ENCODE measurements around the gene ERI2.
A peak's percentile ranks its signal among the peaks of the same experiment; 100 is the strongest.
"Not testable (repeated sequence)": the region's sequence is repeated elsewhere in the genome, so short reads cannot be mapped to it uniquely, and the experiment has no call there.

ERI2 gene

DNA sequence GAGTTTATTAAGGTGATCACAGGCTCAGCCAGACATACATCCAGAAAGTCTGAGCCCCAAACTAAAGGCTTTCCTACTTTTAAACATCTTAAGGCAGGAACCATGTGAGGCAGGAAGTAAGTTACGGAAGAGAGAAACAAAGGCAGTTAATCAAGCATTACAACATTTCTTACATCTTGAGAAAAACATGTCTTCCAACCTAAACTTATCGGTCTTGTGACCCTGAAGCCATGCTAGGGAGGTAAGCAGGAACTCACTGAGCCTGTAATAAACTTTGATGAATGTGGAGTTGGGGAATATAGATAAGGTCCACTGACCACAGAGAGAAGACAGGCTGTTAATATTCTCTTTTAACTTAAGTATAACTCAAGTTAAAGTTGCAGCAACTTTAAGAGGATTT is 45.9 kb downstream of the ERI2 start:
- no peak overlapping the region for H3K27ac ChIP-seq
- H3K4me2 ChIP-seq: peak overlapping the region; percentile 30
- H3K4me3 ChIP-seq: no peak overlapping the region
- peaks cover 8% of the 10 kb centered on the region for H3K4me1 ChIP-seq
- H3K9me3 ChIP-seq: peaks cover 23% of the 10 kb centered on the region
- no peak overlapping the region for H3K9ac ChIP-seq
- no peaks in the 10 kb centered on the region for H3K27me3 ChIP-seq
- no peak for TF ChIP-seq Cebpa-rat (IDR thresholded peaks at IDR 0.05)
- no peaks in the 10 kb centered on the region for H3K36me3 ChIP-seq
- H4K20me1 ChIP-seq: no peaks in the 10 kb centered on the region

DNA sequence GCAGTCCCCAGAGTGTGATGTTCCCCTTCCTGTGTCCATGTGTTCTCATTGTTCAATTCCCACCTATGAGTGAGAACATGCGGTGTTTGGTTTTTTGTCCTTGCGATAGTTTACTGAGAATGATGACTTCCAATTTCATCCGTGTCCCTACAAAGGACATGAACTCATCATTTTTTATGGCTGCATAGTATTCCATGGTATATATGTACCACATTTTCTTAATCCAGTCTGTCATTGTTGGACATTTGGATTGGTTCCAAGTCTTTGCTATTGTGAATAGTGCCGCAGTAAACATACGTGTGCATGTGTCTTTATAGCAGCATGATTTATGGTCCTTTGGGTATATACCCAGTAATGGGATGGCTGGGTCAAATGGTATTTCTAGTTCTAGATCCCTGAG is 50.5 kb downstream of the ERI2 start:
- not testable (repeated sequence) for H3K36me3 ChIP-seq, H3K27me3 ChIP-seq, H3K4me1 ChIP-seq, H3K4me2 ChIP-seq, H3K27ac ChIP-seq, H4K20me1 ChIP-seq, H3K4me3 ChIP-seq, H3K9me3 ChIP-seq, H3K9ac ChIP-seq

DNA sequence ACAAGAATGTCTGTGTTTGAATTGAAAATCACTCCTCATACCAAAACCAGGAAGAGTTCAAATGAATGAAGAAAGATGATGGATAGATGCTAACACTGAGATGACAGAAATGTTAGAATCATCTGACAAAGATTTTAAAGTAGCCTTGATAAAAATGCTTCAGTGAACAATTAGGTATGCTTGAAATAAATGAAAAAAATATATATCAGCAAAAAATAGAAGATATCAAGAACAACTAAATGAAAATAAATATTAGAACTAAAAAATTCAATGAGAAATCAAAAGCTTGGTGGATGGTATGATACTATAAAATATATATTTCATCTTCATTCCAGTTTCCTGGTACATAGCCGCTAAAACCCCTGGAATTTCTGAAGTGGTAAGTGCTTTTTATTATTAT is 51.0 kb downstream of the ERI2 start:
- Histone ChIP-seq H3K4me3 (no peak overlapping the region), H3K9me3 (no peaks in the 10 kb centered on the region), H3K4me2 (no peak overlapping the region), H3K9ac (no peak overlapping the region), H3K36me3 (no peaks in the 10 kb centered on the region), H4K20me1 (no peaks in the 10 kb centered on the region), H3K4me1 (peaks cover 3% of the 10 kb centered on the region), H3K27ac (no peak overlapping the region), H3K27me3 (no peaks in the 10 kb centered on the region)
- TF ChIP-seq Cebpa-rat (IDR thresholded peaks at IDR 0.05): no peak

DNA sequence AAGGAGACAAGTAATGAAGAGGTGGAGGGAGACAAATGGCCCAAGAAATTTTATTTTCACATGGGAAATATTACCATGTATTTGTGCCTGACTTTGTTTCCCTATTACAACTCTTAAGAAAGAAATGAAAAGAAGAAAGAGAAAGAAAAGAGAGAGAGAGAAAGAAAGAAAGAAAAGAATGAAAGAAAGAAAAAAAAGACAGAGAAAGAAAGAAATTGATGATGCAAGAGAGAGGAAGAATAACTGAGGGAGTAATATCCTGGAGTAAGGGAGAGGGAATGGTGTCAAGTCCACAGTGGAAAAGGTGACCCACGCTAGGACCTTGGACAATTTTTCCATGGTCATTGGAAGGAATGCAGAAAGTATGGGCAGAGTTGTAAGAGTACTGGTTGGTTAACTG is 52.5 kb downstream of the ERI2 start:
- Histone ChIP-seq H3K27ac (no peak overlapping the region), H3K4me2 (no peak overlapping the region), H3K27me3 (no peaks in the 10 kb centered on the region), H4K20me1 (no peaks in the 10 kb centered on the region), H3K4me1 (no peaks in the 10 kb centered on the region), H3K4me3 (no peak overlapping the region), H3K9ac (no peak overlapping the region), H3K36me3 (no peaks in the 10 kb centered on the region), H3K9me3 (0 out of 2 replicates have a peak, but pooled peaks cover under 1% of the 10 kb centered on the region)
- TF ChIP-seq Cebpa-rat (IDR thresholded peaks at IDR 0.05): no peak

DNA sequence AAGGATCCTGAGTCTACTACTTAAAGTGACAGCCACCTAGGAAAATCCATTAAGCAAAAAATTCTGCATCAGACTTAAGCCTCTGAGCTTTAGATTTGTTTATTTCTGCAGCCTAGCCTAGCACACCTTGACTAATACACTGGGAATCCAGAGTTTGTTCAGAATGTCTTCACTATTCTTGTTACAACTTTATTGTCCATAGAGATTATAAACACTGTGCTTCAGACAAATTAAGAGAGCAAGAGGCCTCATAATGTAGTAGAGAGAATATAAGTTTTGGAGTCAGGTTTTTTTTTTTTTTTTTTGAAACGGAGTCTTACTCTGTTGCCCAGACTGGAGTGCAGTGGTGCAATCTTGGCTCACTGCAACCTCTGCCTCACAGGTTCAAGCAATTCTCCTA is 55.7 kb downstream of the ERI2 start:
- H3K9ac ChIP-seq: no peak overlapping the region
- H3K27me3 ChIP-seq: no peaks in the 10 kb centered on the region
- TF ChIP-seq Cebpa-rat (IDR thresholded peaks at IDR 0.05): no peak
- H3K4me1 ChIP-seq: no peaks in the 10 kb centered on the region
- H4K20me1 ChIP-seq: no peaks in the 10 kb centered on the region
- no peak overlapping the region for H3K4me2 ChIP-seq
- no peak overlapping the region for H3K27ac ChIP-seq
- H3K4me3 ChIP-seq: no peak overlapping the region
- H3K36me3 ChIP-seq: no peaks in the 10 kb centered on the region
- H3K9me3 ChIP-seq: peaks cover 25% of the 10 kb centered on the region

- Histone ChIP-seq H3K4me1 (no peaks in the 10 kb centered on the region), H3K9ac (no peak overlapping the region), H4K20me1 (no peaks in the 10 kb centered on the region), H3K9me3 (peaks cover 25% of the 10 kb centered on the region), H3K36me3 (no peaks in the 10 kb centered on the region), H3K27ac (no peak overlapping the region), H3K27me3 (no peaks in the 10 kb centered on the region), H3K4me2 (no peak overlapping the region), H3K4me3 (no peak overlapping the region)
- no peak for TF ChIP-seq Cebpa-rat (IDR thresholded peaks at IDR 0.05)
These were observed 56.8 kb downstream of the ERI2 start for GRCh38 chr16:20749474-20749873.

DNA sequence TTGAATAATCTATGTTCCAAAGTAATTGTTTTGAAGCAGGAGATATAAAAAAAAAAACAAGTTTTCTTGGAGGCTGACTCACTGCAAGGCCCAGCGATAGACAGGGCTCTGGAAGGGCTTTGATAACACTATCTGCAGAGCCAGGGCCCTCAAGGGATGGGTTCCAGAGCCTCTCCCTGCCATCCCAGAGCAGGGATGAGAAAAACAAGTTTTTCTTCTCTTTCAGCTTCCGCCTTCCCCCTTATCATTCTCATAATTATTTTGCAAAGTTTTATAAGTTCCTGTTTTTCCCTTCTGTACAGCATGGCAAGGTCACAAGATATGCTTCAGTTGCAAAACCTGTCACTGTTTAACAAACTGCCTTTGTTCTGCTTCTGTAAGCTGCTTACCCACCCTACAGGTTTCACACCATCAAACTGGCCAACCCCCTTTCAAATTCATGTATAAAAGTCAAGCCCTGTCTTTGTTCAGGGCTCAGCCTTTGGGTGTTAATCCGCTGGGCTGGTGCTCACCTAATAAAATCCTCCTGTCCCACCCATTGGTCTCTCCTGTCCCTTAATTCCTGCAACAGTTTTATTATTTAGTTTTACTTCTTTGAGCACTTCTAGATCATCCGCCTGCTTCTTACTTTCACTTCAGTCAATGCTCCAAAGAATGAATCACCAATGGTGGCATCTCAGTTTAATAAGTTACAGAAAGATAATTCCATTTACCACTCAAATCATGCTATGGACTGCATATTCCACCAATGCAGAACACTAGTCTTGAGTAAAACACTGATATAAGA is 59.0 kb downstream of the ERI2 start:
- H3K4me2 ChIP-seq: no peak overlapping the region
- H3K4me1 ChIP-seq: 0 out of 2 replicates have a peak, but pooled peaks cover under 1% of the 10 kb centered on the region
- H3K27me3 ChIP-seq: no peaks in the 10 kb centered on the region
- peaks cover 25% of the 10 kb centered on the region for H3K9me3 ChIP-seq
- H4K20me1 ChIP-seq: no peaks in the 10 kb centered on the region
- H3K4me3 ChIP-seq: no peak overlapping the region
- no peak overlapping the region for H3K27ac ChIP-seq
- no peak overlapping the region for H3K9ac ChIP-seq
- TF ChIP-seq Cebpa-rat (IDR thresholded peaks at IDR 0.05): no peak
- no peaks in the 10 kb centered on the region for H3K36me3 ChIP-seq

- no peak for TF ChIP-seq Cebpa-rat (IDR thresholded peaks at IDR 0.05)
- Histone ChIP-seq H4K20me1 (no peaks in the 10 kb centered on the region), H3K27me3 (no peaks in the 10 kb centered on the region), H3K9me3 (peaks cover 25% of the 10 kb centered on the region), H3K4me2 (no peak overlapping the region), H3K9ac (no peak overlapping the region), H3K36me3 (no peaks in the 10 kb centered on the region), H3K27ac (no peak overlapping the region), H3K4me3 (no peak overlapping the region), H3K4me1 (0 out of 2 replicates have a peak, but pooled peaks cover 4% of the 10 kb centered on the region)
These were observed 59.8 kb downstream of the ERI2 start for GRCh38 chr16:20746461-20746860.
